ENCODE data around the gene TNFAIP8. TPM values are rescaled to one million over a fixed set of nuclear protein-coding genes. Genes with fewer than 3 reads are reported as not detected.
A peak's percentile ranks its signal among the peaks of the same experiment; 100 is the strongest.

Gene TNFAIP8
- total and polyA plus RNA-seq, 2 donors (not counting 1 experiment from before 2014, with no cell fraction given): 67.3 to 109 TPM

GRCh38 chr5:119386596-119387344 lies 31.0 kb downstream of the TNFAIP8 start:
- Histone ChIP-seq H3K4me2 (replicated peaks; ENCODE audit: low read depth, low read length, poor library complexity, severe bottlenecking) (peak overlapping the region; percentile 0), H3K36me3 (replicated peaks in 1 of 2; ENCODE audit: control extremely low read depth in 1 of 2, control insufficient read depth in 1 of 2, extremely low read depth in 1 of 2, insufficient read depth in 2 of 2, low read length in 1 of 2) (peaks cover 0 to 21% of the 10 kb centered on the region in 2 experiments), H3K4me3 (ENCODE audit: control extremely low read depth in 1 of 5, extremely low read depth in 1 of 5, insufficient read depth in 1 of 5, low read depth in 2 of 5, low read length in 4 of 5) (no peak overlapping the region), H3K27me3 (replicated peaks in 1 of 4; ENCODE audit: control extremely low read depth in 1 of 4, control insufficient read depth in 3 of 4, insufficient read depth in 4 of 4, low read length in 3 of 4) (no peaks in the 10 kb centered on the region), H3K4me1 (ENCODE audit: control insufficient read depth in 2 of 2, insufficient read depth in 2 of 2, low read length in 2 of 2) (peaks cover 82 to 90% of the 10 kb centered on the region in 2 donors), H3K9ac (ENCODE audit: low read length) (no peak overlapping the region), H3K9me3 (ENCODE audit: control extremely low read depth in 1 of 3, control insufficient read depth in 2 of 3, insufficient read depth in 1 of 3, low read length in 2 of 3) (no peaks in the 10 kb centered on the region), H4K20me1 (ENCODE audit: control insufficient read depth, insufficient read depth, low read length, poor library complexity, severe bottlenecking) (peaks cover 8% of the 10 kb centered on the region), H2AFZ (ENCODE audit: insufficient read depth, low read depth, low read length, poor library complexity, severe bottlenecking) (no peak overlapping the region), H3K79me2 (ENCODE audit: control insufficient read depth, insufficient read depth, low read length) (peaks cover 96% of the 10 kb centered on the region), H3K27ac (ENCODE audit: low read length in 2 of 2) (peak overlapping the region; percentile 33 to 71)
- H3K27ac Mint-ChIP-seq: peak overlapping the region; percentile 64
- DNase-seq (no peak), ATAC-seq (ENCODE audit: low read depth) (no peak)
- H3K27me3 Mint-ChIP-seq: no peaks in the 10 kb centered on the region
- 83% methylated on average over 1 of the region's 6 CpGs for WGBS (ENCODE audit: insufficient coverage)
- H3K9me3 Mint-ChIP-seq (ENCODE audit: insufficient read depth): no peaks in the 10 kb centered on the region
- POLR2A ChIA-PET: interaction anchor here (0.6 to 1.2 kb wide), 3 partner anchors 27 to 67 kb away, joined by 3 to 4 read pairs (median 3); no protein-coding TSS in a partner anchor
- TF ChIP-seq CTCF (IDR thresholded peaks at IDR 0.05) (no peak), EZH2 (IDR thresholded peaks at IDR 0.05; ENCODE audit: borderline replicate concordance, insufficient read depth, low read depth, low read length, poor library complexity, severe bottlenecking) (no peak)
- H3K4me3 Mint-ChIP-seq: no peak overlapping the region
- CTCF ChIA-PET: interaction anchor here (0.6 to 1.4 kb wide), 3 partner anchors 26 to 398 kb away, joined by 3 to 6 read pairs (median 4); partner anchors contain the start of gene DTWD2
- peaks cover 91% of the 10 kb centered on the region for H3K4me1 Mint-ChIP-seq
- intact Hi-C loops (cut with micrococcal nuclease): loop anchor here (2.0 kb wide), 1 partner anchor 78 kb away; no protein-coding TSS in a partner anchor
